Erythroblast (primary cell): ENCODE data around the gene TSPEAR.
"Not testable (repeated sequence)": the region's sequence is repeated elsewhere in the genome, so short reads cannot be mapped to it uniquely, and the experiment has no call there.

Source experiments
- DNase-seq, 2 experiments: peaks; one replicate each; lab custom pipeline; 2025; lab: John Stamatoyannopoulos, UW
- GATA1 ChIP-seq: IDR thresholded peaks from 2 replicates; pipeline ENCODE4 v1.6.1; 2011; ENCODE audit warnings: low read depth, mild to moderate bottlenecking, control low read depth, low read length, moderate library complexity
- POLR2A ChIP-seq: IDR thresholded peaks from 2 replicates; pipeline ENCODE4 v1.6.1; 2011; ENCODE audit warnings: mild to moderate bottlenecking, low read length

TSPEAR gene

GRCh38 chr21:44505673-44506278 is 205.6 kb downstream of the TSPEAR start:
- DNase-seq: no peak
- no peak for TF ChIP-seq GATA1
- TF ChIP-seq POLR2A: no peak

- DNase-seq: no peak
- TF ChIP-seq GATA1 (no peak), POLR2A (no peak)
Measured at GRCh38 chr21:44503901-44504399, 207.4 kb downstream of the TSPEAR start.

- DNase-seq: not testable (repeated sequence)
Measured at GRCh38 chr21:44503006-44503889, 208.1 kb downstream of the TSPEAR start.

- TF ChIP-seq POLR2A (no peak), GATA1 (no peak)
- no peak for DNase-seq
Measured at GRCh38 chr21:44502171-44502958, 209.0 kb downstream of the TSPEAR start.

DNA sequence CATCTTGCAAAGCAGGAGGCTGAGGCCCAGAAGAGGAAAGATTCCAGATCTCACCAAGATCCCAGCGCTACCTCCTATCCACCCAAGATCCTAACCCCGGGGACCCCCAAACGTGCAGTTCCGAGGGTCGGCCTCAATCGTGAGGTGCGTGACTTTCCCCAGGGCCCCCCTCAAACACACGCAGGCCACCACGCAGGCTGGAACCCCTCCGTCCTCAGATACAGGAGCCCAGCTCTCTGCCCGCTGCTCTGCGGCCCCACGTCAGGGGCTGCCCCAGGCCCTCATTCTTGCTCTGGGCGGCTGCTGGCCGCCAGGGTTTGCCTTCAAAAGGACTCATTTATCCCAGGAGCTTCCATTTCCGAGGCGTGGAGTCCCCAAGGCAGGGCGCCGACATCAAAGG is 211.3 kb downstream of the TSPEAR start:
- TF ChIP-seq POLR2A (no peak), GATA1 (no peak)
- no peak for DNase-seq

- no peak for TF ChIP-seq POLR2A
- TF ChIP-seq GATA1: no peak
- no peak for DNase-seq
Measured at GRCh38 chr21:44499631-44500030, 211.7 kb downstream of the TSPEAR start.

- TF ChIP-seq GATA1 (no peak), POLR2A (no peak)
- DNase-seq: no peak
Measured at GRCh38 chr21:44499211-44499560, 212.2 kb downstream of the TSPEAR start.

DNA sequence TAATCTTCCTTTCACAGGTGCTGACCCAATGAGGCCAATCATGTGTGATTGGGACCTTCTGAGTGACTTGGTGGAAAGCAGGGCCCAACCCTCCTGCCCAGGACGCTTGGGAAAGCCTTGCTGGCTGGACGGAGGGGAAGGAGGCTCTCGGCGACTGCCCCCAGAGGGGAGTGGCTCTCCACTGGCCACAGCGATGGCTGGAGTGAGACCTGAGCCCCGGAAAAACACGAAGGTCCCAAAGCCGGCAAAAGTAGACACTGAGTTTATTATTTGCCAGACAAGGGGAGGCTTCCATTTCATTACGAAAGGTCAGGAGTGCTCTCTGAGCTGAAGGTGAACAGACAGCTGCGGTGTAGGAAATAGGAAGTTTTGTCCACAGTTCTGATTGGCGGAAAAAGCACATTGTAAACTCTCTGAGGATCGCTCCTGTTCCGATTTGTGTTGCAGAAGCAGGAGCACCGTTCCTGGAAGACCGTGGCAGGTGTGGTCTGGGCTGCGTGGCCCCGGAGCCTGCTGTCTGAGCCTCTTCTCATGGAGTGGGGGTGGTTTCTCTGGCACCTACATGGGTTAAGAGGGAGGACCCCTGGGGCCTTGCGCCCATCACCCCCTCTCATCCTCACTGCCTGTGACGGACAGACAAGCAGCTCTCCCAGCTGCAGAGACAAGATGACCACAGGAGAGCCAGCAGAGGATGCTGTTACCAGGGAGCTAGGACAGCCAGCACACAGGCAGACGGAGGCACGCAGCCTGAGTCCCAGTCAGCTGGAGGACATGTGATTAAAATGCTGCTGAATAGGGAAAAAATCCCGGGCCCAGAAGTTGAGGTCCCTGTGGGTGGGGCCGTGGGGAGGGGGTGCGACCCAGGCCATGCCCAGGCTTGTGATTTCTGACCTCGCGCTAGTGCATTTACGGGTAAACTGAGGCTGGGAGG is 212.8 kb downstream of the TSPEAR start:
- no peak for DNase-seq
- TF ChIP-seq GATA1 (no peak), POLR2A (no peak)

GRCh38 chr21:44497703-44498126 is 213.7 kb downstream of the TSPEAR start:
- TF ChIP-seq GATA1 (no peak), POLR2A (no peak)
- no peak for DNase-seq

DNA sequence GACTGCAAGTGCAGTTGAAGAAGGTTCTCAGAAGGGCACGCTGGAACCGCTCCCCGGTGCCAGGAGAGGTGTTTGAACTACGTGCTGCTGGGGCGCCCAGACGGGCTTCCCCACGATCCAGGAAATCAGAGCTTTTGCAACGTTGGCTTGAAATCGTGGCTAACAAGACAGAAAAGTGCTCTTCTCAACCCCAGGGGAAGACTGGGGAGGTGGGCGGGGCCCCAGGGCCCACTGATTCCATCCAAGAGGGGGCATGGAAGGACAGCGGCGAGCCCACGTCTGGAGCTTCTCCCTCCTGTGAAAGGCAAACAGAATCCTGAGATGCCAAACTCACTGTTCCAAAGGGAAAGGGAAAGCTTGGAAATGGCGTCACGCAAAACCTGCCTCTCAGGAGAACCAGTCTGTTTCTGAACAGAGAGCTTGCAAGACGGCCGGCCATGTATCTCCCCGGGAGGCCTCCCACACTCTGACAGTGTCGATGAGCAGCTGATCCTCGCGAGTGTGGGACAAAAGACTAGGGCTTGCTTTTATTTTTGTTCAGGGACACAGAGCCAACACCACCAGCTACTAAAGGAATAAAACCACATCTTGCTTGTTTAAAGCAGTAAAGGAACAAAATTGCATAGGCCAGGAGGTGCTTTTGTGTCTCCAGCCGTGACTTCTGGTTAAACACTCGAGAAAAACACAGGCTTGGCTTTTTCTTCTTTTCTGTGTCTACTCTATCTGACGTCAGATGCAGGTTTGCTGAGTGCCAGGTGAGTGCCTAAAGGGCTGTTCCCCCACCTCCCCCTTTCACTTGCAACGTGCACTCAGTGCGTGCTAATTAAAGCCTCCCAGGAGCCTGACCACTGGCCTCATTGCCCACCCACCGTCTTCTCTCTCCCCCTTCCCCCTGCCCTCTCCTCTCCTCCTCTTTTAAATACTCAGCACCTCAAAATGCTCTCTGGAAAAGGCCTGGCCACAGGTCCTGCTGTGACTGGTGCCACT is 214.5 kb downstream of the TSPEAR start:
- TF ChIP-seq GATA1 (no peak), POLR2A (no peak)
- DNase-seq: no peak

- no peak for DNase-seq
- TF ChIP-seq POLR2A: no peak
- no peak for TF ChIP-seq GATA1
Measured at GRCh38 chr21:44495611-44496563, 215.5 kb downstream of the TSPEAR start.
